Rectal smooth muscle tissue (tissue), 1 donor: ENCODE results near the gene FN1.
"Not testable (repeated sequence)": the region's sequence is repeated elsewhere in the genome, so short reads cannot be mapped to it uniquely, and the experiment has no call there.

ENCODE experiments used
- H3K27ac ChIP-seq: one replicate; pipeline ENCODE4 v1.7.0; 2013; ENCODE audit warnings: low read depth, low read length, inconsistent platforms
- H3K27me3 ChIP-seq: one replicate; pipeline ENCODE4 v1.7.0; 2013; ENCODE audit warnings: low read length; ENCODE audit not compliant: control insufficient read depth, insufficient read depth
- H3K36me3 ChIP-seq: one replicate; pipeline ENCODE4 v1.7.0; 2013; ENCODE audit warnings: low read length; ENCODE audit not compliant: control insufficient read depth, insufficient read depth
- H3K4me1 ChIP-seq: one replicate; pipeline ENCODE4 v1.7.0; 2013; ENCODE audit warnings: low read length; ENCODE audit not compliant: control insufficient read depth, insufficient read depth
- H3K4me3 ChIP-seq: one replicate; pipeline ENCODE4 v1.7.0; 2013; ENCODE audit warnings: low read length
- H3K9ac ChIP-seq: one replicate; pipeline ENCODE4 v1.7.0; 2013; ENCODE audit warnings: low read length

Gene FN1

DNA sequence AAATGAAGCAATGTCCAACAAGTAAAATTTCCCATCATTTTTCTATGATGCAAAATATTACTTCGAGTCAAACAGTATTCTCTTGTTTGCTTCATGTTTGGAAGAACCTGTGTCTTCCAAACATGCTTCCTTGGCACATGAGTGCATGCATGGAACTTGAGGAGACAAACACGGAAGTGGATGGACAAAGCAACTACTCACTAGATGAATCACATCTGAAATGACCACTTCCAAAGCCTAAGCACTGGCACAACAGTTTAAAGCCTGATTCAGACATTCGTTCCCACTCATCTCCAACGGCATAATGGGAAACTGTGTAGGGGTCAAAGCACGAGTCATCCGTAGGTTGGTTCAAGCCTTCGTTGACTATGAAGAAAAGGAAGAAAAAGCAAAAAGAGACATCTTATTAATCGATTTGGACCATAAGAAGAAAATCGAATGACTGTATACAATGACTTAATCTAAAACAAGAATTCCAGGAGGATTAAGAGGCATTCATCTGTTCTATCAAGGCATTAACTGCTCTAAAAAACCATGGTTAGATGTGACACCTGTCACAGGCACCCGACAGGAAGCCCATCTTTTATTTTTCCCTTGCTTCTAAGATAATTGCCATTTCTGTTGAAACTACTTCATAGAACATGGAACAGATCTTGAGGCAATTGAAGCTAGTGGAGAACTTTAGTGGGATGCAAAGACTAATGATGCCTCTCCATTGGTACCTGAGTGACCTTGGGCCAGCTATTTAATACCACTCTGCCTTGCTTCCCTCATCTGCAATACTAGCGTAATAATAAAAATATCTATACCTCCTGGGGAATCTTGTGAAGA lies 68.0 kb downstream of the FN1 start:
- H3K36me3 ChIP-seq: peaks cover 37% of the 10 kb centered on the region

DNA sequence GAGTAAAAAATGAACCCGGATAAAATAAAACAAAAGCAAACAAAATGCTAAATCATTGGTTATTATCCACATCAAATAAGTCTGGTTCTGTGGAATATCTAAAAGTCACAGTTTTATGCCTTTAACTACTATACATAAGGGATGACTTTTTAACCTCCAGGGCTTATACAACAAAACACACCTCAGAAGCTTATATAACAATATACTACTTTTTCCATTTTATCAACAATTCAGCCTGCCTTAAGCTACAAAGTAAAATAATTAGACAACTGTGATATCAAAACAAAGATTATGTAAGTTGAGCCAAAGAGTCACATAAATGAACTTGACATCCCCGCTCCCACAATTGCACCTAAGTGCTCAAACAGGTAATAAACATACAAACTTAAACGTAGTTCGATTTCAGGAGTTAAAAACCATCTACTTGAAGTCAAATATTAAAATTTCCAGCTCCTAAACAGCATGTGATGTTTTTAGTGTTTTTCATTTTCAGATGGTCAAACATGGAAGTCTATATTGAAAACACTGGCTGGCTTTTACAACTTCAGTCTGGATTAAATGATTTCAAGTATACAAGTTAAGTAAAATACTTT lies 69.3 kb downstream of the FN1 start:
- no peaks in the 10 kb centered on the region for H3K27me3 ChIP-seq
- H3K36me3 ChIP-seq: peaks cover 43% of the 10 kb centered on the region
- no peak overlapping the region for H3K4me3 ChIP-seq
- H3K27ac ChIP-seq: no peak overlapping the region
- no peak overlapping the region for H3K9ac ChIP-seq
- H3K4me1 ChIP-seq: no peaks in the 10 kb centered on the region

More for the DNA sequence above, 68.0 kb downstream of the FN1 start:
- H3K9ac ChIP-seq: no peak overlapping the region
- no peaks in the 10 kb centered on the region for H3K27me3 ChIP-seq
- no peak overlapping the region for H3K4me3 ChIP-seq
- H3K27ac ChIP-seq: no peak overlapping the region
- H3K4me1 ChIP-seq: no peaks in the 10 kb centered on the region

GRCh38 chr2:215365184-215365658 lies 70.6 kb downstream of the FN1 start:
- no peak overlapping the region for H3K27ac ChIP-seq
- H3K36me3 ChIP-seq: peaks cover 38% of the 10 kb centered on the region
- H3K27me3 ChIP-seq: no peaks in the 10 kb centered on the region
- H3K4me1 ChIP-seq: no peaks in the 10 kb centered on the region
- no peak overlapping the region for H3K9ac ChIP-seq
- no peak overlapping the region for H3K4me3 ChIP-seq

- Histone ChIP-seq H3K27me3 (no peaks in the 10 kb centered on the region), H3K9ac (no peak overlapping the region), H3K27ac (no peak overlapping the region), H3K36me3 (peaks cover 33% of the 10 kb centered on the region), H3K4me1 (no peaks in the 10 kb centered on the region), H3K4me3 (no peak overlapping the region)
Measured at GRCh38 chr2:215364157-215365155, 71.4 kb downstream of the FN1 start.

GRCh38 chr2:215363461-215364156 lies 72.3 kb downstream of the FN1 start:
- Histone ChIP-seq H3K9ac (no peak overlapping the region), H3K4me1 (no peaks in the 10 kb centered on the region), H3K36me3 (peaks cover 30% of the 10 kb centered on the region), H3K27me3 (no peaks in the 10 kb centered on the region), H3K27ac (no peak overlapping the region), H3K4me3 (no peak overlapping the region)

DNA sequence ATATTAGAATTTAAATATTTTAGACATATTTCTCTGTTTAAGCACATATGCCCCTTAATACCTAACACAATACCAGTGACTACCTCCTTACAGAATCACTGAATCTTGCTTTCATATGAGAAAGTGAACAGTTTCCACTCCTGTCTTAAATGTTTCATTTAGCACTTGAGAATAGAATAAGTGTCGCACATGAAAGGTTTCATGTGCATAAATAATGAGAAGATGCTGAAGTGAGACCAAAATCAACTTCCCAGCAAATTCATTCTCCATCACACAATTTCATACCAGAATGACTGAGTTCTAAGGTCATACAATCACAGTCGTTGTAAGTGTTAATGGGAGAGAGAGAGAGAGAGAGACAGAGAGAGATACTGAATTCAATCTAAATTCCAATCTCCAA lies 72.8 kb downstream of the FN1 start:
- Histone ChIP-seq H3K4me1 (no peaks in the 10 kb centered on the region), H3K27me3 (no peaks in the 10 kb centered on the region), H3K4me3 (no peak overlapping the region), H3K9ac (no peak overlapping the region), H3K27ac (no peak overlapping the region), H3K36me3 (peaks cover 30% of the 10 kb centered on the region)

- peaks cover 27% of the 10 kb centered on the region for H3K36me3 ChIP-seq
- no peak overlapping the region for H3K27ac ChIP-seq
- H3K4me1 ChIP-seq: no peaks in the 10 kb centered on the region
- H3K27me3 ChIP-seq: no peaks in the 10 kb centered on the region
- no peak overlapping the region for H3K4me3 ChIP-seq
- no peak overlapping the region for H3K9ac ChIP-seq
Measured at GRCh38 chr2:215362562-215362904, 73.3 kb downstream of the FN1 start.

- no peaks in the 10 kb centered on the region for H3K4me1 ChIP-seq
- no peak overlapping the region for H3K9ac ChIP-seq
- H3K27me3 ChIP-seq: no peaks in the 10 kb centered on the region
- no peak overlapping the region for H3K27ac ChIP-seq
- peaks cover 27% of the 10 kb centered on the region for H3K36me3 ChIP-seq
- no peak overlapping the region for H3K4me3 ChIP-seq
Measured at GRCh38 chr2:215361876-215362561, 73.8 kb downstream of the FN1 start.

DNA sequence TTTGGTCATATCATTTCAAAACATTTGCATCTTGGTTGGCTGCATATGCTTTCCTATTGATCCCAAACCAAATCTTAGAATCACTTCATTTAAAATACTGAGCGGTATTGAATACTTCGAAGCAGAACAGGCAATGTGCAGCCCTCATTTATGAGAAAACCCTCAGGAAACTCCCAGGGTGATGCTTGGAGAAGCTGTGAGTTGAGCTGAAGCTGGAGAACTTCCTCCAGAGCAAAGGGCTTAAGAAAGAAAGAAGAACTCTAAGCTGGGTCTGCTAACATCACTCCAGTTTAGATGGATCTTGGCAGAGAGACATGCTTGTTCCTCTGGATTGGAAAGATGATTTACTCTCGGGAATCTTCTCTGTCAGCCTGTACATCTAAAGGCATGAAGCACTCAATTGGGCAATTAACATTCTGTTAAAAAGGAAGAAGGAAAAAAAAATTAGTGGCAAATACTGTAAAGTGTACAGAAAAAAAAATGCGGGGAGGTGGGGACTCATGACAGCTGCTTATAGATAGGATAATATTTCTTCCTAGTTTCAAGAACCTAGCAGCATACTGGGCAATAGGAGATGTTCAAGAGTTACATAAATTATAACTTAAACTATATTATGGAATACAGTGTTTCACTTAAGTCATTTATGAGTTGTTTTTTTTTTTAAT lies 74.5 kb downstream of the FN1 start:
- H3K27me3 ChIP-seq: no peaks in the 10 kb centered on the region
- peaks cover 27% of the 10 kb centered on the region for H3K36me3 ChIP-seq
- H3K27ac ChIP-seq: no peak overlapping the region
- no peak overlapping the region for H3K9ac ChIP-seq
- H3K4me1 ChIP-seq: no peaks in the 10 kb centered on the region
- H3K4me3 ChIP-seq: no peak overlapping the region

DNA sequence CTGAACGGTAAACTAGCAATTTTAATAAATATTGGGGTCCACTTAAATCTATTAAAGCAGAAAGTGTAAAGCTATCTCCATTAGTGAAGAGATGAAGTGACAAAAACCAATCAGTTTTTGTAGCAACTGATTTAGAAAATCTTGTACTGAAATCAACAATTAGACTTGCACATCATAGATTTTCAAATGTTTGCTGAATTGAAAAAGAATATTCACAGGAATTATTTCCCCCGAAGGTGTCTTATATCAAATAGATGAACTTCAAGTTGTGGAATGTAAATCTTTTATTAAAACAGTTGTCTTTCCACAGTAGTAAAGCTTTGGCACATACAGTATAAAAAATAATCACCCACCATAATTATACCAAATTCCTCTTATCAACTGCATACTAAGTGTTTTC lies 75.3 kb downstream of the FN1 start:
- H3K9ac ChIP-seq: no peak overlapping the region
- no peak overlapping the region for H3K27ac ChIP-seq
- H3K36me3 ChIP-seq: peaks cover 27% of the 10 kb centered on the region
- H3K27me3 ChIP-seq: no peaks in the 10 kb centered on the region
- no peaks in the 10 kb centered on the region for H3K4me1 ChIP-seq
- H3K4me3 ChIP-seq: no peak overlapping the region

DNA sequence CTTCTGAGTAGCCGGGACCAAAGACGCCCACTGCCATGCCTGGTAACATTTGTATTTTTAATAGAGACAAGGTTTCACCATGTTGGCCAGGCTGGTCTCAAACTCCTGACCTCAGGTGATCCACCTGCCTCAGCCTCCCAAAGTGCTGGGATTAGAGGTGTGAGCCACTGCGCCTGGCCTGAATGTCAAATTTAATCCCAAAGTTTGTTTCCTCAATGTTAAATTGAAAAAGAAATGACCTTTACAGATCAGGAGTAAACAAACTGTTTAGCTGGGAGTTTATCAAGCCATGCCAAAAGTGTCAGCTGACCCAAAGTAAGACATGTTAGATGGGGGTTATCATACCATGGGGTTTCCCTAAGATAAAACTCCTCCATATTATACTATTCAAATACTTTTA lies 75.8 kb downstream of the FN1 start:
- H3K4me1 ChIP-seq, H3K4me3 ChIP-seq, H3K27me3 ChIP-seq, H3K27ac ChIP-seq, H3K9ac ChIP-seq: not testable (repeated sequence)
- H3K36me3 ChIP-seq: peaks cover 23% of the 10 kb centered on the region
